PFSK-1 (cell line): ENCODE data around the gene SORL1-AS1.

Experiments
- POLR2AphosphoS5 ChIP-seq: IDR thresholded peaks from 2 replicates; pipeline ENCODE4 v1.6.1; 2012; ENCODE audit warnings: low read depth, mild to moderate bottlenecking, control low read depth, low read length, moderate library complexity
- TAF1 ChIP-seq: IDR thresholded peaks from 2 replicates; pipeline ENCODE4 v1.6.1; 2012; ENCODE audit warnings: low read length, control low read depth, borderline replicate concordance; ENCODE audit not compliant: insufficient read depth
- TF ChIP-seq, protein P1 (sequence below), 2 experiments: IDR thresholded peaks; 2 replicates each; pipeline versions ENCODE4 v1.6.1 to v1.8.0; 2011 to 2012; ENCODE audit warnings: low read depth in 2 of 2, low read length in 2 of 2, control low read depth in 1 of 2, inconsistent platforms in 1 of 2, mild to moderate bottlenecking in 1 of 2, moderate library complexity in 1 of 2; ENCODE audit not compliant: insufficient read depth in 1 of 2

- TF ChIP-seq TAF1, result no peak
- no peak for TF ChIP-seq POLR2AphosphoS5
- TF ChIP-seq, protein P1, sequence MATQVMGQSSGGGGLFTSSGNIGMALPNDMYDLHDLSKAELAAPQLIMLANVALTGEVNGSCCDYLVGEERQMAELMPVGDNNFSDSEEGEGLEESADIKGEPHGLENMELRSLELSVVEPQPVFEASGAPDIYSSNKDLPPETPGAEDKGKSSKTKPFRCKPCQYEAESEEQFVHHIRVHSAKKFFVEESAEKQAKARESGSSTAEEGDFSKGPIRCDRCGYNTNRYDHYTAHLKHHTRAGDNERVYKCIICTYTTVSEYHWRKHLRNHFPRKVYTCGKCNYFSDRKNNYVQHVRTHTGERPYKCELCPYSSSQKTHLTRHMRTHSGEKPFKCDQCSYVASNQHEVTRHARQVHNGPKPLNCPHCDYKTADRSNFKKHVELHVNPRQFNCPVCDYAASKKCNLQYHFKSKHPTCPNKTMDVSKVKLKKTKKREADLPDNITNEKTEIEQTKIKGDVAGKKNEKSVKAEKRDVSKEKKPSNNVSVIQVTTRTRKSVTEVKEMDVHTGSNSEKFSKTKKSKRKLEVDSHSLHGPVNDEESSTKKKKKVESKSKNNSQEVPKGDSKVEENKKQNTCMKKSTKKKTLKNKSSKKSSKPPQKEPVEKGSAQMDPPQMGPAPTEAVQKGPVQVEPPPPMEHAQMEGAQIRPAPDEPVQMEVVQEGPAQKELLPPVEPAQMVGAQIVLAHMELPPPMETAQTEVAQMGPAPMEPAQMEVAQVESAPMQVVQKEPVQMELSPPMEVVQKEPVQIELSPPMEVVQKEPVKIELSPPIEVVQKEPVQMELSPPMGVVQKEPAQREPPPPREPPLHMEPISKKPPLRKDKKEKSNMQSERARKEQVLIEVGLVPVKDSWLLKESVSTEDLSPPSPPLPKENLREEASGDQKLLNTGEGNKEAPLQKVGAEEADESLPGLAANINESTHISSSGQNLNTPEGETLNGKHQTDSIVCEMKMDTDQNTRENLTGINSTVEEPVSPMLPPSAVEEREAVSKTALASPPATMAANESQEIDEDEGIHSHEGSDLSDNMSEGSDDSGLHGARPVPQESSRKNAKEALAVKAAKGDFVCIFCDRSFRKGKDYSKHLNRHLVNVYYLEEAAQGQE (IDR thresholded peaks at IDR 0.05; ENCODE audit: insufficient read depth in 1 of 2, low read depth in 2 of 2, low read length in 2 of 2), result no peak
These were observed 32.4 kb downstream of the SORL1-AS1 start for GRCh38 chr11:121420398-121420797.
